DOHH2 (cell line): ENCODE results near the gene TVP23A.

Experiments
- CTCF ChIP-seq: fragments of 200-600 bp; sonication (generic); IDR thresholded peaks from one replicate; pipeline ENCODE4 v1.5.1; 2014; ENCODE audit warnings: antibody characterized with exemption, mild to moderate bottlenecking, low read depth, low read length; ENCODE audit not compliant: poor library complexity, severe bottlenecking
- EZH2phosphoT487 ChIP-seq: fragments of 200-600 bp; sonication (generic); IDR thresholded peaks from 2 replicates; pipeline ENCODE4 v1.6.1; 2017; ENCODE audit warnings: borderline replicate concordance, mild to moderate bottlenecking, antibody characterized with exemption, low read length, moderate library complexity, mixed read lengths

- TF ChIP-seq CTCF (no peak), EZH2phosphoT487 (no peak)
Measured at GRCh38 chr16:10805334-10805733, 13.3 kb downstream of the TVP23A start.
